ENCODE measurements around the gene PROKR1.

- no peak for TF ChIP-seq ATF3 (IDR thresholded peaks at IDR 0.05)
- TF ChIP-seq POLR2A (IDR thresholded peaks at IDR 0.05; ENCODE audit: borderline replicate concordance, extremely low read depth, insufficient read depth, insufficient read length) = no peak
- no peak for TF ChIP-seq EZH2 (IDR thresholded peaks at IDR 0.05)
These were observed 2.1 kb downstream of the PROKR1 start for GRCh38 chr2:68645523-68645922.

Measured in HCT116 (cell line).